ENCODE results near the gene ALPK3. TPM values are rescaled to one million over a fixed set of nuclear protein-coding genes. Genes with fewer than 3 reads are reported as not detected.

ALPK3 gene
- polyA plus RNA-seq, 1 donor (not counting 4 experiments of a cell fraction or from before 2014, with no cell fraction given) = 0.07 TPM

DNA sequence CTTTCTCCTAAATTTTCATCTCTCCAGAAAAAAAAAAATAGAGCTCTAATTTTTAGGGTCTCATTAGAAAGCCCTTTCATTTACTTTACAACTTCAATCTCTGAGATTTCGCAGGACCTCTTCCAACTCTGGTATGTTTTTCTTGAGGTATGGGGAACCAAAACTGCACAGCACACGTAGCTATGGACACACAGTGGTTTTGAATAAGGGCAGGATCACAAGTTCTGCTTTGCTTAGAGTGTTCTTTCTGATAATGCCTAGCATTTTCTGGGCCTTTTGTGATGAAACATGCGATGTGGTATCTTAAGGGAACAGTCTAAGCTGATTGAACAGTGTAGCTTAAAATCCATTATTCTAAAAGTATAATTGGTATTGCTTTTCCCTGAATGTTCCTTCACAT, 43.4 kb upstream of the ALPK3 start:
- Histone ChIP-seq H3K4me1 (ENCODE audit: control insufficient read depth, extremely low read depth, insufficient read depth, low read length) (no peaks in the 10 kb centered on the region), H3K4me3 (ENCODE audit: control insufficient read depth in 2 of 3, extremely low read depth in 1 of 3, insufficient read depth in 2 of 3, low read depth in 1 of 3, low read length in 3 of 3) (no peak overlapping the region), H3K27ac (ENCODE audit: control insufficient read depth, insufficient read depth, low read length) (no peak overlapping the region), H2AFZ (ENCODE audit: control insufficient read depth, low read length) (no peak overlapping the region), H3K36me3 (ENCODE audit: control insufficient read depth in 2 of 2, extremely low read depth in 1 of 2, insufficient read depth in 2 of 2, low read length in 2 of 2) (peaks cover 0 to 17% of the 10 kb centered on the region in 2 experiments), H4K20me1 (ENCODE audit: control insufficient read depth, extremely low read depth, insufficient read depth, low read length) (peaks cover 2% of the 10 kb centered on the region), H3K79me2 (ENCODE audit: control insufficient read depth, insufficient read depth, low read length) (peaks cover 44% of the 10 kb centered on the region), H3K9ac (ENCODE audit: control insufficient read depth, extremely low read depth, insufficient read depth, low read length) (no peak overlapping the region), H3K9me3 (ENCODE audit: control insufficient read depth, low read depth, low read length) (no peaks in the 10 kb centered on the region), H3K27me3 (ENCODE audit: control insufficient read depth, extremely low read depth, insufficient read depth, low read length) (no peaks in the 10 kb centered on the region), H3K9me1 (ENCODE audit: control insufficient read depth, extremely low read depth, insufficient read depth, low read length) (no peaks in the 10 kb centered on the region), H3K4me2 (ENCODE audit: control insufficient read depth, extremely low read depth, insufficient read depth, low read depth, low read length) (no peak overlapping the region)
- TF ChIP-seq, protein P1, sequence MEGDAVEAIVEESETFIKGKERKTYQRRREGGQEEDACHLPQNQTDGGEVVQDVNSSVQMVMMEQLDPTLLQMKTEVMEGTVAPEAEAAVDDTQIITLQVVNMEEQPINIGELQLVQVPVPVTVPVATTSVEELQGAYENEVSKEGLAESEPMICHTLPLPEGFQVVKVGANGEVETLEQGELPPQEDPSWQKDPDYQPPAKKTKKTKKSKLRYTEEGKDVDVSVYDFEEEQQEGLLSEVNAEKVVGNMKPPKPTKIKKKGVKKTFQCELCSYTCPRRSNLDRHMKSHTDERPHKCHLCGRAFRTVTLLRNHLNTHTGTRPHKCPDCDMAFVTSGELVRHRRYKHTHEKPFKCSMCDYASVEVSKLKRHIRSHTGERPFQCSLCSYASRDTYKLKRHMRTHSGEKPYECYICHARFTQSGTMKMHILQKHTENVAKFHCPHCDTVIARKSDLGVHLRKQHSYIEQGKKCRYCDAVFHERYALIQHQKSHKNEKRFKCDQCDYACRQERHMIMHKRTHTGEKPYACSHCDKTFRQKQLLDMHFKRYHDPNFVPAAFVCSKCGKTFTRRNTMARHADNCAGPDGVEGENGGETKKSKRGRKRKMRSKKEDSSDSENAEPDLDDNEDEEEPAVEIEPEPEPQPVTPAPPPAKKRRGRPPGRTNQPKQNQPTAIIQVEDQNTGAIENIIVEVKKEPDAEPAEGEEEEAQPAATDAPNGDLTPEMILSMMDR (optimal IDR thresholded peaks at IDR 0.05 in 1 of 3, IDR thresholded peaks at IDR 0.05 in 1 of 3, conservative IDR thresholded peaks at IDR 0.05 in 1 of 3; ENCODE audit: extremely low read depth in 1 of 3, insufficient read depth in 2 of 3, low read length in 3 of 3) = no peak
- no peak for TF ChIP-seq EZH2 (IDR thresholded peaks at IDR 0.05; ENCODE audit: low read length)
- DNase-seq (ENCODE audit: low read depth, low spot score) = no peak
- dilution Hi-C loops (cut with MboI; ENCODE audit: extremely low pct_ligation_motif_present, low sequenced_read_pairs) = no loop called here
- FAIRE-seq = no peak

DNA sequence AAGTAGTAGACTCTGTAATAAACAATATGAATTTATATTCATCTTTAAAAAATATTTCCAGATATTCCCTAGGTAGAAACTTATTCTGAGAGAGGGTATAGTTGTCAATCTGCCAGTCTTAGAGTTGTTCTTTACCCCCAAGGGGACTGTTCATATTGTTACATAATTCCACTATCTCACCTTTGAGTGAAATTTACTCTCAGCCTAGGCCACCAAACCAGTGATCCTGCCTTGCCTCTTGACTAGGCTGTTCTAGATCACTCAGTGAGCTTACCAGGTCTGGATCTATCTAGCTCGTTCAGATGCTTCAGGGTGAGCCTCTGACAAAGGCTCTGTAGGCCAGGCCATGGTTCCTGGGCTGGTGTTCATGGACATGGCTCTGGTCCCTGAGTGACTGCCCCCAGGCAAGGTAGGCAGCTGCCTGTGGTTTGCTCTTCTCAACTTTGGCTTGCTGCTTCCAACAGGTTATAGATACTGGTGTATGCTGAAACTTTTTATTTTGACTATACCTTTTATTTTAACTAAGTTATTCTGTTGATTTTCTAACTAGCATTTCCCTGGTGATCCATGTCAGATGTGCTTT, 41.2 kb upstream of the ALPK3 start:
- Histone ChIP-seq H3K4me3 (ENCODE audit: control insufficient read depth in 2 of 3, extremely low read depth in 1 of 3, insufficient read depth in 2 of 3, low read depth in 1 of 3, low read length in 3 of 3) (no peak overlapping the region), H3K4me2 (ENCODE audit: control insufficient read depth, extremely low read depth, insufficient read depth, low read depth, low read length) (no peak overlapping the region), H4K20me1 (ENCODE audit: control insufficient read depth, extremely low read depth, insufficient read depth, low read length) (peaks cover 2% of the 10 kb centered on the region), H3K9ac (ENCODE audit: control insufficient read depth, extremely low read depth, insufficient read depth, low read length) (no peak overlapping the region), H3K9me1 (ENCODE audit: control insufficient read depth, extremely low read depth, insufficient read depth, low read length) (no peaks in the 10 kb centered on the region), H3K9me3 (ENCODE audit: control insufficient read depth, low read depth, low read length) (no peaks in the 10 kb centered on the region), H3K79me2 (ENCODE audit: control insufficient read depth, insufficient read depth, low read length) (peaks cover 38% of the 10 kb centered on the region), H3K36me3 (ENCODE audit: control insufficient read depth in 2 of 2, extremely low read depth in 1 of 2, insufficient read depth in 2 of 2, low read length in 2 of 2) (peaks cover 0 to 10% of the 10 kb centered on the region in 2 experiments), H3K4me1 (ENCODE audit: control insufficient read depth, extremely low read depth, insufficient read depth, low read length) (no peaks in the 10 kb centered on the region), H2AFZ (ENCODE audit: control insufficient read depth, low read length) (no peak overlapping the region), H3K27ac (ENCODE audit: control insufficient read depth, insufficient read depth, low read length) (no peak overlapping the region), H3K27me3 (ENCODE audit: control insufficient read depth, extremely low read depth, insufficient read depth, low read length) (no peaks in the 10 kb centered on the region)
- DNase-seq (ENCODE audit: low read depth, low spot score) (no peak), FAIRE-seq (no peak)
- TF ChIP-seq EZH2 (IDR thresholded peaks at IDR 0.05; ENCODE audit: low read length) = no peak
- TF ChIP-seq, protein P1 (optimal IDR thresholded peaks at IDR 0.05 in 1 of 3, IDR thresholded peaks at IDR 0.05 in 1 of 3, conservative IDR thresholded peaks at IDR 0.05 in 1 of 3; ENCODE audit: extremely low read depth in 1 of 3, insufficient read depth in 2 of 3, low read length in 3 of 3) = no peak
- dilution Hi-C loops (cut with MboI; ENCODE audit: extremely low pct_ligation_motif_present, low sequenced_read_pairs) = no loop called here
